Forelimb muscle (tissue), 1 donor: ENCODE data around the gene PARD3B. TPM values are rescaled to one million over a fixed set of nuclear protein-coding genes. Genes with fewer than 3 reads are reported as not detected.

Experiments
- DNase-seq: peaks from one replicate; pipeline ENCODE4 v3.0.0-alpha.2; 2013; ENCODE audit warnings: low read depth
- polyA plus RNA-seq: library from polyadenylated mRNA; unstranded; fragments of 120-200 nt; gene quantifications from one replicate; pipeline ENCODE4 v1.2.1, GENCODE V29; 2013; ENCODE audit not compliant: insufficient read length

The PARD3B gene
- polyA plus RNA-seq, 1 donor, result 6.8 TPM

DNA sequence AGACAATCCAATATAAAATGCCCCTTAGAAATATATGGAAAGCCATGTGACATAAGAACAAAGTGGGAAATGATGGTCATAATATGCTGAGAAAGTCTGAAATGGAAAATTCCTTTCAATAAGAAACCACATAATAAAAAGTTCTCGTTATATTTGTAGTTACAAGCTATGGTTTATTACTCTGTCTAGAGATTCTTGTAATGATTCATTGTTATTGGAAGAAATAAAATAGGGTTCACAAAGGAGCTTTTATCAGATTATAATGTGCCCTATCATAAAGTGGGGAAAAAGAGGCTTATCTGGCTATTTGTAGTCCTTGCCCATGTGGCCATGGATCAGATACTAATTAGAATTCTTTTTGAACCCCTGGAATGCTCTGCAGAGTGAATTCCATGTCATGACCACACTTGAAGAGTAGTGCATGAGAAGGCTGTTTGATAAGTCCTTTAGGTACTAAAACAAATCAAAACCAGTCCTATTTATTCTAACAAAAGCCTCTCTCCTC is 716.3 kb downstream of the PARD3B start:
- no peak for DNase-seq

GRCh38 chr2:205267323-205267722 is 722.0 kb downstream of the PARD3B start:
- DNase-seq, result no peak

- no peak for DNase-seq
These were observed 725.4 kb downstream of the PARD3B start for GRCh38 chr2:205270689-205271088.

GRCh38 chr2:205273148-205273547 is 727.9 kb downstream of the PARD3B start:
- no peak for DNase-seq

GRCh38 chr2:205273627-205274026 is 728.4 kb downstream of the PARD3B start:
- DNase-seq, result no peak

DNA sequence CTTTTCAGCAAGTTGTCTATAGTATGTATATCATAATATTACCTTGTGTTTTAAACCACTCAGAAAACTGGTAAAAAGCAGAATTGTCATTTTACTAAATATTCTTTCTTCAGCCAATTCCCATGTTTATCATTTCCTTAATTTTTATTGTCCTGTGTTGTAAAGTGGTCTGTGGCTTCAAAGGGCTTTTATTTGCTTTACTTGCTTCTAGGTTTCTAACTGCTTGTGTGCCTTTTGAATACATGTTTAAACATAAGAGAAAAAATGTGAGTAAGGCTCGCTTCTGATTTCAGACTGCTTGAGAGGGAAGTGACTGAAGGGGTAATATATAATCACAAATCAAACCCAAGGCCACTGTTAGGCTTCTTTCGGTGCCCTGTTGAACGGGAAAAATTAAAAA is 729.5 kb downstream of the PARD3B start:
- DNase-seq, result no peak

DNA sequence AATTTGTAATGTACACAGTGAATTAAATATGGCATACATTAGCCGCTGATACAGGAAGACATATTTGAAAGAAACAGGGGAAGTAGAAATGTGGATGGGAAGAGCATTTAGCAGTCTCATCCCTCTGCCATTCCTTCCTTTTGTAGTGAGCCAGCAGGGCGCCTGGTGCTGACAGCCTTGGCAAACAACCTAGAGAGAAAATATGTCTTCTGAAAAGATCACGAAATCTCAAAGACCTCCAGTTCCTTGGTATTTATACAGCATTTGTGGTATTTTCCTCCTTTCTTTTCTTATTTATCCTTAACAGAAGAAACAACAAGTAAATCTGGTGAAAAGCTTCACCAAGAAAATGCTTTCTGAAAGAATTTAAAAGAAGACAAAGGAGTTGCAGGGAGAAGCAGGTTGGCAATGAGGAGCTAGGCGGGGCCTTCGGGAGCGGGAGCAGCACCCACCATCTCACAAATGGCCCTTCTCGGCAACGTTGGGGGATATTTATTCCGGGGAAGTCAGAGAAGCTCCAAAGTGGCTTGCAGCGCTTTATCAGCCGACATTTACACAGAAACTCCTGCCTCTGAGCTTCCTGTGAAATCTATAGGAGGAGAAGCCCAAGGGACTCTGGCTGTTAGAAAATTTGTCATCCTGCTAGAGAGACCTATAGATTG is 731.0 kb downstream of the PARD3B start:
- DNase-seq, result no peak

- no peak for DNase-seq
These were observed 735.4 kb downstream of the PARD3B start for GRCh38 chr2:205280596-205281236.

DNA sequence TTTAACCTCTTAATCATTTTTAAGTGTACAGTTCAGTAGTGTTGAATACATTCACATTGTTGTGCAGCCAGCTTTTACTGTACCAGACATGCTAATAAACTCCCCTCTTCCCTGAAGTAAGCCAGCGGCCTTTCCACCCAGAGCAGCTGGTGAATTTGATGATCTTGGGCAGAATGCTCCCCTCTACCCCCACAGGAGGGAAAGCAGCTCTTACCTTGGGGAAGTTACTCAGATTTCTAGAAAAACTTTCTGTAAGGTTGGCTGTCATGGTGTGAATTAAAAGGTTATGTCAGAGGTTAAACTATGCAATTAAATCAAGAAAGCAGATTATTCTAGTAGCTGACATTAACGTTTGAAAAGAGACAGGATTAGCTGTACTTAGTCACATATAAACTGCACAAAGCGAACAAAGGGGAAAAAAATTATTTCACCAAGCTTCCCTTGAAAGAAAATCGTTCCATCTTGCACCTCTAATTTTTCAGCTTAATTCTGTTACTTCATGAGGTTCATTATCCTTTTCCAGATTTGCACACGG is 738.5 kb downstream of the PARD3B start:
- DNase-seq, result no peak

GRCh38 chr2:205284334-205284733 is 739.1 kb downstream of the PARD3B start:
- no peak for DNase-seq

DNA sequence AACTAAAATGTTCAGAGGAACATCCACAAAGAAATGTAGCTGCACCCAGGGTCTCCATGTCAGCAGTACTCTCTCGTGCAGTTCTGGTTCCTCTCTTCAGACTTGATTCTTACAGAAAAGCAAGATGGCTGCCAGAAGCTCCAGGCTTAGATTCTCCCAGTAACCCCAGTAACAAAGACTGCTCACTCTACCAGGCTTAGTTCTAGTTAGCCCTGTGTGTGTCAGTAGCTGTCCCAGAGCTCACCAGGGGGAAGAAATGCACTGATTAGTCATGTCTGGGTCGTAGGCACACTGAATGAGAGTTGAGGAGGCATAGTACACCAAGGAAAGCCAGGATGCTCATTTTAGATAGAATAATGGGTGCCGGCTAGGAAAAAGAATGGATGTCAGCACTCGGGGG is 742.0 kb downstream of the PARD3B start:
- DNase-seq, result no peak

DNA sequence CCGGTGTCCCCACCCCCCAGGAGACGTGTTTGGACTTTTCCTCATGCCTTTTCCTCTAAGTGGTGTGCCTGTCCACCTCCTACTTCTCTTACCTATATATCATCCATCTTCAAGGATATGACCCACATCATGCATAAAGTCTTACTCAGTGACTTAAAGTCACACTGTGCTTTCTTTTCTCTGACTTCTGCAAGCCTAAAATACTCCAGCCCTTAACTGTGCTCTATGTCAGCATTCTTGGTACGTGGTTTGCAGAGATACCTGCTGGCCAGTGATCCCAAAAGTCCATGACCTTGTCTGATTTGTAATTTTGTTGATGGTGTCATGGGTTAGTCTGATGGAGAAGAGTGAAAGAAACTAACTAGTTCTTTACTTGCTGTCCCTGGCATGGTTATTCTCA is 743.4 kb downstream of the PARD3B start:
- no peak for DNase-seq

DNA sequence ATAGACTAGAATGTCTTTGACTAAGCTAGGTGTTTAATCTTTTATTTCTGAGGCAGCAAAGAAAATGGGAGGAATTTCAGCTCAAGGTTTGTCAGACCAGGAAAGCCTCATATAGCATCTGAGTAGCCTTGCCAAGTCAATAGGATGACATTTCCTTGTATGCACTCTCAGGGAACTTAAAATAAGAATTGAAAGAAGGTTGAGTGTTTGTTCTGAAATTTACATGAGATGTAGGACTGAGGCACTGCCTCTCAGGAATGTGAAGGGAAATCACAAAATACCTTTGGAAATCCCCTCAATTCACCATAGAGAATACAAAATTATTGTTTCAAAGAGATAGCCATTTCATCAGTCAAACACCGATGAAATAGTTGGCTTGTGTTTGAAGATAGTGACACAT is 745.0 kb downstream of the PARD3B start:
- DNase-seq, result no peak

GRCh38 chr2:205292665-205293295 is 747.5 kb downstream of the PARD3B start:
- no peak for DNase-seq

DNA sequence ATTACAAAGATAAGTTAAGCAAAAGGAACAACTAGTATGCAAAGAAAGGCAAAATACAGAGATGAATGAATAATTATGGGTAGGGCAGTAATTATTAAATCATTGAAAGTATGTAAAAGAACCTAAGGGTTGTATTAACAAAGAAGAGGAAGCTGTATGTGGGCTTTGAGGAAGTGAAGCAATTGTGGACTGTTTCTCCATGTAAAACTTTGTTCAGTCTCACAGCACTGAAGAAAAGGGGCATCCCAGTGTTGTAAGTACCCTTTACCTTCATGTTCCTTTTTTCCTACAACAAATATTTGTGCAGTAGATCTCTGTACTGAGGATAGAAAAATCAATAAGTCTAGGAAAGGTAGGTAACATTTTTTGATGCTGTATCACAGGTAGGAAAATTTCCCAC is 748.3 kb downstream of the PARD3B start:
- DNase-seq, result no peak

DNA sequence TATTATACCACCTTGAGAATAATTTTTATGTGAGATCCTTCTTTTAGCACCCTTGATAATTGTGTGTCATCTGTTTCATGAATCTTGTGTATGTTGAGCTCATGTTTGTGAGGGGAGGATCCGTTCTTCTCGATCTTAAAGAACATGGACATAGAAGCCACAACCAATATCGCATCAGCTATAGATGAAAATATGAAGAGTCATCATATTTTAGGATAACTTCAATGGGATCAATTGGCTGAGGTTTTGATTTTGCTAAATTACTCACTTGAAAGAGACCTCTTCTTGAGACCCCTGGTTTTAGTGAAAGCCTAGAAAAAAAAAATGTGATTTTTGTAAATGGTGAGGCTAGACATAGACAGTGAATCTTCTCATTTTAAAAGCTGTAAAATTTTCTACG is 751.7 kb downstream of the PARD3B start:
- DNase-seq, result no peak

GRCh38 chr2:205297368-205297767 is 752.1 kb downstream of the PARD3B start:
- no peak for DNase-seq

DNA sequence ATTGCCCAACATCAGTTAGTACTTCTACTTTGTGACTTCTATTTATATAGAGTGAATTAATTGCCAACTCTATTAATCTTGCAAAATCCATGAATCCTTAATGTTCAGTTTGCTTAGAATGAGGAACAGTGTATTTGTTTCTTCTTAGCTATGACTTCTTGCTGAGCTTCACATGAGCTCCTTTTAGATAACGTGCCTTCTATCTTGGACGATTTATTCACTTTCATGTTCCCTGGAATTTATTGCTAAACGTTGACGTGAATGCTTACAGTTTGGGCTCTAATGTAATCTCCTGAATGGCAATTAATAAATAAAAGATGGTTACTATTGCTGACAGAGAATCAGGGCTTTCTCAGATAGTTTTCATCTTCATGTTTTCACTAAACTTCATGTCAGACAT is 752.6 kb downstream of the PARD3B start:
- DNase-seq, result no peak

GRCh38 chr2:205311201-205311600 is 765.9 kb downstream of the PARD3B start:
- no peak for DNase-seq

DNA sequence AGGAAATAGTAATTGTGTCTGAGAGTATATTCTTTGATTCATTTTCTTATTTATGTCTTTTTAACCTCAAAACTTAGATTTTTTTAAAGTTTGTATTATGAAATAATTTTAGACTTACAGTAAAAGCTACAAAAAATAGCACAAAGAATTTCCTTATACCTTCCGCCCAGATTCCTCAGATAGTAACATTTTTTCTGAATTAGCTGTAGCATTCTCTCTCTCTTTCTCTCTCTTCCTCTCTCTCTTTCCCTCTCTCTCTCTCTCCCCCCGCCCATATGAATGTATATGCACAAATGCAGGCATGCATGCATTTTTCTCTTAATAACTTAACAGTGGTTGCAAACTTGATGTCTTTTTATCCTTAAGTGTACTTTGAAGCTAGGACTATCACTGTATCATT is 776.0 kb downstream of the PARD3B start:
- DNase-seq, result no peak

GRCh38 chr2:205323929-205324328 is 778.7 kb downstream of the PARD3B start:
- DNase-seq, result no peak

DNA sequence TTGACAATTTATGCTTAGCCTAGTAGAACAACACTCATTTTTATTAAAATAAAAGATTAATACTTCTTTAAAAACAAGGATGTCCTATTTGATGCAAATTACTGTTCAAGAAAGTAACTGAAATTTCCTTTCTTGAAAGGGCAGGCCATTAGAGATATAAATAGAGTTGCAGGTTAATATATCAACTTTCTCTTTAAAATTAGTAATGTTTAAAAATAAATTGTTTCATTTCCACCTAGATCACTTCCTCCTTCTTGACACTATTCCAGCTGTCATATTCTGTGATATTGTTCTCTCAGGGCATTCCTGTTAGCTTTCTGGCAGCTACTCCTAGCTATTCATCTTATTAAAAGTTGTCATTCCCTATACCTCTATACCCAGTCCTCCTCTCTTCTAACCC is 779.1 kb downstream of the PARD3B start:
- DNase-seq, result no peak

- DNase-seq, result no peak
These were observed 788.1 kb downstream of the PARD3B start for GRCh38 chr2:205333351-205333750.
